K562 (cell line): ENCODE data around the gene ENTPD8. TPM values are rescaled to one million over a fixed set of nuclear protein-coding genes. Genes with fewer than 3 reads are reported as not detected.
A peak's percentile ranks its signal among the peaks of the same experiment; 100 is the strongest.

ENCODE experiments used
- FOXA3 ChIP-seq, 2 experiments: fragments of 450-650 bp in 1 of 2; sonication (generic) in 1 of 2; formaldehyde crosslinking; IDR thresholded peaks in 1 of 2; conservative IDR thresholded peaks in 1 of 2; 2 replicates each; pipeline versions ENCODE4 v1.4.0 to v1.8.0; 2020 to 2022; ENCODE audit warnings: mild to moderate bottlenecking in 2 of 2, missing genetic modification reagents in 1 of 2
- GATAD2B ChIP-seq: fragments of 450-650 bp; IDR thresholded peaks from 2 replicates; pipeline ENCODE4 v1.6.1; 2017; ENCODE audit warnings: mild to moderate bottlenecking, borderline replicate concordance
- MAFK ChIP-seq: IDR thresholded peaks from 2 replicates; pipeline ENCODE4 v1.6.1; 2011; ENCODE audit warnings: low read length, improper control_type of control experiment
- MED1 ChIP-seq: sonication (generic); formaldehyde crosslinking; IDR thresholded peaks from 2 replicates; pipeline ENCODE4 v1.8.1; 2023; ENCODE audit warnings: missing genetic modification reagents, borderline replicate concordance
- MEF2D ChIP-seq: conservative IDR thresholded peaks from 2 replicates; pipeline ENCODE4 v1.6.1; 2016; ENCODE audit warnings: low read depth, missing genetic modification characterization, missing compliant biosample characterization
- MTA1 ChIP-seq: fragments of 450-650 bp; IDR thresholded peaks from 2 replicates; pipeline ENCODE4 v1.6.1; 2017; ENCODE audit warnings: borderline replicate concordance
- MYC ChIP-seq, 2 experiments: fragments of 250-450 bp in 1 of 2; sonication (Bioruptor Pico) in 1 of 2; IDR thresholded peaks; 2 replicates each; pipeline versions ENCODE4 v1.5.1 to v1.6.1; 2012 to 2021; ENCODE audit warnings: low read depth in 2 of 2, borderline replicate concordance in 1 of 2, improper control_type of control experiment in 1 of 2, low read length in 1 of 2, mild to moderate bottlenecking in 1 of 2, moderate library complexity in 1 of 2
- NELFE ChIP-seq: IDR thresholded peaks from 2 replicates; pipeline ENCODE4 v1.6.1; 2011; ENCODE audit warnings: mild to moderate bottlenecking; ENCODE audit not compliant: insufficient read depth, insufficient read length
- NFE2 ChIP-seq: IDR thresholded peaks from 2 replicates; pipeline ENCODE4 v1.6.1; 2014; ENCODE audit warnings: antibody characterized with exemption, low read depth
- PHB ChIP-seq: fragments of 250-450 bp; sonication (Bioruptor Pico); IDR thresholded peaks from 2 replicates; pipeline ENCODE4 v1.5.0; 2021
- PHTF2 ChIP-seq: fragments of 250-450 bp; sonication (Bioruptor Pico); IDR thresholded peaks from 2 replicates; pipeline ENCODE4 v1.5.0; 2021; ENCODE audit warnings: mild to moderate bottlenecking
- RFX5 ChIP-seq: IDR thresholded peaks from 2 replicates; pipeline ENCODE4 v1.6.1; 2011; ENCODE audit warnings: low read depth, mild to moderate bottlenecking, improper control_type of control experiment, low read length
- SMARCB1 ChIP-seq: IDR thresholded peaks from 2 replicates; pipeline ENCODE4 v1.6.1; 2011; ENCODE audit warnings: improper control_type of control experiment, low read depth; ENCODE audit not compliant: insufficient read length
- STAT5A ChIP-seq: IDR thresholded peaks from 2 replicates; pipeline ENCODE4 v1.6.1; 2012; ENCODE audit warnings: low read length, inconsistent platforms, borderline replicate concordance
- TEAD4 ChIP-seq, 2 experiments: sonication (generic) in 1 of 2; formaldehyde crosslinking in 1 of 2; IDR thresholded peaks; 2 replicates each; pipeline versions ENCODE4 v1.6.1 to v1.8.0; 2012 to 2022; ENCODE audit warnings: borderline replicate concordance in 1 of 2, inconsistent platforms in 1 of 2, low read length in 1 of 2, mild to moderate bottlenecking in 1 of 2, missing genetic modification reagents in 1 of 2
- ZFX ChIP-seq: sonication (generic); formaldehyde crosslinking; IDR thresholded peaks from 2 replicates; pipeline ENCODE4 v1.8.0; 2022; ENCODE audit warnings: mild to moderate bottlenecking, missing genetic modification reagents, moderate library complexity
- ZKSCAN8 ChIP-seq: fragments of 200-800 bp; sonication (Bioruptor generic); IDR thresholded peaks from 2 replicates; pipeline ENCODE4 v1.6.1; 2016; ENCODE audit warnings: missing genetic modification characterization, missing compliant biosample characterization
- ZNF707 ChIP-seq: fragments of 250-450 bp; sonication (Bioruptor Pico); conservative IDR thresholded peaks from 2 replicates; pipeline ENCODE4 v1.8.0; 2022; ENCODE audit warnings: inconsistent platforms, mild to moderate bottlenecking, moderate library complexity
- polyA plus RNA-seq, 8 experiments: library from polyadenylated mRNA; depleted of rRNA in 4 of 8; stranded (reverse) in 5 of 8; unstranded in 3 of 8; fragments of >200 nt; fragmentation: Nextera tagmentation in 2 of 8; fragmentation: Illumina TruSeq in 1 of 8; extraction: Ambion mirVana in 2 of 8; extraction: Trizol in 1 of 8; gene quantifications; 2 replicates each; pipeline versions ENCODE4 v1.2.1 to v1.2.3, GENCODE V29; 2011 to 2014; ENCODE audit warnings: inconsistent platforms in 1 of 8, missing spikeins in 1 of 8
- total RNA-seq, 7 experiments: library from RNA; depleted of rRNA in 6 of 7; stranded (reverse); fragments of >200 nt in 6 of 7; fragmentation: Illumina TruSeq in 2 of 7; extraction: Trizol in 2 of 7; gene quantifications; 2 replicates each; pipeline versions ENCODE4 v1.2.1 to v1.2.3, GENCODE V29; 2011 to 2021; ENCODE audit warnings: low replicate concordance in 1 of 7
- TF ChIP-seq, protein P1 (sequence below): fragments of 450-650 bp; formaldehyde crosslinking; IDR thresholded peaks from 2 replicates; pipeline ENCODE4 v1.4.0; 2020; ENCODE audit warnings: mild to moderate bottlenecking, mixed read lengths
- TF ChIP-seq, protein P2 (sequence below): fragments of 250-450 bp; sonication (Bioruptor Pico); IDR thresholded peaks from 2 replicates; pipeline ENCODE4 v1.9.0; 2021; ENCODE audit warnings: mild to moderate bottlenecking
- TF ChIP-seq, protein P3 (sequence below): sonication (generic); formaldehyde crosslinking; IDR thresholded peaks from 2 replicates; pipeline ENCODE4 v1.8.0; 2022; ENCODE audit warnings: missing genetic modification reagents, mild to moderate bottlenecking, borderline replicate concordance
- TF ChIP-seq, protein P4 (sequence below), 2 experiments: fragments of 450-650 bp; IDR thresholded peaks; 2 replicates each; pipeline ENCODE4 v1.6.1; 2018; ENCODE audit warnings: mild to moderate bottlenecking in 2 of 2, low read depth in 1 of 2; ENCODE audit not compliant: partially characterized antibody in 2 of 2

The ENTPD8 gene
- total and polyA plus RNA-seq, 9 of the 15 experiments (the other 6 are each of a cell fraction or from before 2014, with no cell fraction given): 0.06 to 0.27 (median 0.19) TPM; not detected in 5

DNA sequence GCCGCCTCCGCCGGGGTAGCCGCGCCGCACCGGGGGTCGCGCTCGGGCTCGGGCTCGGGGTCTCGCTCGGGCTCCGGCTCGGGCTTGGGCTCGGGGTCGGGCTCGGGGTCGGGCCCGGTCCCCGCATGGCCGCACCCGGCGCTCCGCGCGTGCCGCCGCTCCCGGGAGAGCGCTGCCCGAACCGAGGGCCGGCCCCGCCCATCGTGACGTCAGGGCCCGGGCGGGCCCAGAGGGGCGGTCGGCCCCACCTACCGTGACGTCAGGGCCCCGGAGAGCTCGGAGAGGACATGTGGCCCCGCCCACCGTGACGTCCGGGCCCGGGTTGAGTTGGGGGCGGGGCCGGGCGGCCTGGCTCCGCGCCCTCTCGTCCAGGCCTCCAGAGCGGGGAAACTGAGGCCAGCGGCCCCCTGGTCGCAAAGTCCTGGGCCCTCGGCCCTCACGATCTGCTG, 18.0 kb upstream of the ENTPD8 start, which contains the start of gene NSMF (continued):
- TF ChIP-seq NELFE (no peak), ZNF707 (no peak), ZFX (CRISPR knock-in tag) (0 out of 2 replicates have a peak, but pooled peaks have one; percentile 34), STAT5A (no peak), PHB (CRISPR knock-in tag) (no peak), GATAD2B (0 out of 2 replicates have a peak, but pooled peaks have one; percentile 56), RFX5 (no peak), MAFK (no peak), MTA1 (no peak), MEF2D (no peak), FOXA3 (CRISPR knock-in tag; conservative IDR thresholded peaks at IDR 0.05 in 1 of 2, IDR thresholded peaks at IDR 0.05 in 1 of 2) (no peak), TEAD4 (IDR thresholded peaks at IDR 0.05; ENCODE audit: low read length) (no peak), TEAD4 (CRISPR knock-in tag; IDR thresholded peaks at IDR 0.05; ENCODE audit: borderline replicate concordance) (no peak), SMARCB1 (no peak), NFE2 (no peak), ZKSCAN8 (CRISPR knock-in tag) (no peak), PHTF2 (CRISPR knock-in tag) (no peak), MED1 (no peak), MYC (IDR thresholded peaks at IDR 0.05; ENCODE audit: low read depth, low read length) (peak; percentile 57), MYC (CRISPR knock-in tag; IDR thresholded peaks at IDR 0.05; ENCODE audit: borderline replicate concordance, low read depth) (no peak)
- TF ChIP-seq, protein P1, sequence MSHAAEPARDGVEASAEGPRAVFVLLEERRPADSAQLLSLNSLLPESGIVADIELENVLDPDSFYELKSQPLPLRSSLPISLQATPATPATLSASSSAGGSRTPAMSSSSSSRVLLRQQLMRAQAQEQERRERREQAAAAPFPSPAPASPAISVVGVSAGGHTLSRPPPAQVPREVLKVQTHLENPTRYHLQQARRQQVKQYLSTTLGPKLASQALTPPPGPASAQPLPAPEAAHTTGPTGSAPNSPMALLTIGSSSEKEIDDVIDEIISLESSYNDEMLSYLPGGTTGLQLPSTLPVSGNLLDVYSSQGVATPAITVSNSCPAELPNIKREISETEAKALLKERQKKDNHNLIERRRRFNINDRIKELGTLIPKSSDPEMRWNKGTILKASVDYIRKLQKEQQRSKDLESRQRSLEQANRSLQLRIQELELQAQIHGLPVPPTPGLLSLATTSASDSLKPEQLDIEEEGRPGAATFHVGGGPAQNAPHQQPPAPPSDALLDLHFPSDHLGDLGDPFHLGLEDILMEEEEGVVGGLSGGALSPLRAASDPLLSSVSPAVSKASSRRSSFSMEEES (CRISPR knock-in tag): no peak
- TF ChIP-seq, protein P2, sequence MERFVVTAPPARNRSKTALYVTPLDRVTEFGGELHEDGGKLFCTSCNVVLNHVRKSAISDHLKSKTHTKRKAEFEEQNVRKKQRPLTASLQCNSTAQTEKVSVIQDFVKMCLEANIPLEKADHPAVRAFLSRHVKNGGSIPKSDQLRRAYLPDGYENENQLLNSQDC: no peak
- TF ChIP-seq, protein P3, sequence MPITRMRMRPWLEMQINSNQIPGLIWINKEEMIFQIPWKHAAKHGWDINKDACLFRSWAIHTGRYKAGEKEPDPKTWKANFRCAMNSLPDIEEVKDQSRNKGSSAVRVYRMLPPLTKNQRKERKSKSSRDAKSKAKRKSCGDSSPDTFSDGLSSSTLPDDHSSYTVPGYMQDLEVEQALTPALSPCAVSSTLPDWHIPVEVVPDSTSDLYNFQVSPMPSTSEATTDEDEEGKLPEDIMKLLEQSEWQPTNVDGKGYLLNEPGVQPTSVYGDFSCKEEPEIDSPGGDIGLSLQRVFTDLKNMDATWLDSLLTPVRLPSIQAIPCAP (CRISPR knock-in tag): no peak
- TF ChIP-seq, protein P4, sequence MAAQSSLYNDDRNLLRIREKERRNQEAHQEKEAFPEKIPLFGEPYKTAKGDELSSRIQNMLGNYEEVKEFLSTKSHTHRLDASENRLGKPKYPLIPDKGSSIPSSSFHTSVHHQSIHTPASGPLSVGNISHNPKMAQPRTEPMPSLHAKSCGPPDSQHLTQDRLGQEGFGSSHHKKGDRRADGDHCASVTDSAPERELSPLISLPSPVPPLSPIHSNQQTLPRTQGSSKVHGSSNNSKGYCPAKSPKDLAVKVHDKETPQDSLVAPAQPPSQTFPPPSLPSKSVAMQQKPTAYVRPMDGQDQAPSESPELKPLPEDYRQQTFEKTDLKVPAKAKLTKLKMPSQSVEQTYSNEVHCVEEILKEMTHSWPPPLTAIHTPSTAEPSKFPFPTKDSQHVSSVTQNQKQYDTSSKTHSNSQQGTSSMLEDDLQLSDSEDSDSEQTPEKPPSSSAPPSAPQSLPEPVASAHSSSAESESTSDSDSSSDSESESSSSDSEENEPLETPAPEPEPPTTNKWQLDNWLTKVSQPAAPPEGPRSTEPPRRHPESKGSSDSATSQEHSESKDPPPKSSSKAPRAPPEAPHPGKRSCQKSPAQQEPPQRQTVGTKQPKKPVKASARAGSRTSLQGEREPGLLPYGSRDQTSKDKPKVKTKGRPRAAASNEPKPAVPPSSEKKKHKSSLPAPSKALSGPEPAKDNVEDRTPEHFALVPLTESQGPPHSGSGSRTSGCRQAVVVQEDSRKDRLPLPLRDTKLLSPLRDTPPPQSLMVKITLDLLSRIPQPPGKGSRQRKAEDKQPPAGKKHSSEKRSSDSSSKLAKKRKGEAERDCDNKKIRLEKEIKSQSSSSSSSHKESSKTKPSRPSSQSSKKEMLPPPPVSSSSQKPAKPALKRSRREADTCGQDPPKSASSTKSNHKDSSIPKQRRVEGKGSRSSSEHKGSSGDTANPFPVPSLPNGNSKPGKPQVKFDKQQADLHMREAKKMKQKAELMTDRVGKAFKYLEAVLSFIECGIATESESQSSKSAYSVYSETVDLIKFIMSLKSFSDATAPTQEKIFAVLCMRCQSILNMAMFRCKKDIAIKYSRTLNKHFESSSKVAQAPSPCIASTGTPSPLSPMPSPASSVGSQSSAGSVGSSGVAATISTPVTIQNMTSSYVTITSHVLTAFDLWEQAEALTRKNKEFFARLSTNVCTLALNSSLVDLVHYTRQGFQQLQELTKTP (IDR thresholded peaks at IDR 0.05; ENCODE audit: low read depth in 1 of 2, partially characterized antibody in 2 of 2): no peak
